ENCODE measurements around the gene PCDHA11.
"Not testable (repeated sequence)": the region's sequence is repeated elsewhere in the genome, so short reads cannot be mapped to it uniquely, and the experiment has no call there.

Gene PCDHA11

GRCh38 chr5:140868721-140869554, at the start of gene PCDHA11:
Gene PCDHA11 (plus strand): TSS chr5:140868957. CDS start chr5:140869104, 147 bp downstream.
- DNase-seq, result peak; percentile 8

GRCh38 chr5:140821375-140822280, 47.1 kb upstream of the PCDHA11 start, which contains the start of gene PCDHA5:
Gene PCDHA5 (plus strand): TSS chr5:140821613.
- peak; percentile 42 for DNase-seq

GRCh38 chr5:140822281-140822629, 46.5 kb upstream of the PCDHA11 start:
- no peak for DNase-seq

- DNase-seq, result not testable (repeated sequence)
These were observed 45.8 kb upstream of the PCDHA11 start for GRCh38 chr5:140822969-140823368.

- DNase-seq, result no peak
These were observed 45.3 kb upstream of the PCDHA11 start for GRCh38 chr5:140823475-140823874.

- DNase-seq, result no peak
These were observed 40.9 kb upstream of the PCDHA11 start, which contains the start of gene PCDHA6 for GRCh38 chr5:140827704-140828361. Gene PCDHA6 (plus strand): TSS chr5:140827960. CDS start chr5:140828092, 132 bp downstream.

GRCh38 chr5:140828362-140828737, 40.4 kb upstream of the PCDHA11 start:
- no peak for DNase-seq

- DNase-seq, result not testable (repeated sequence)
These were observed 39.0 kb upstream of the PCDHA11 start for GRCh38 chr5:140829511-140830501.

GRCh38 chr5:140833993-140834392, 34.8 kb upstream of the PCDHA11 start, which contains the start of gene PCDHA7:
Gene PCDHA7 (plus strand): TSS chr5:140834269. CDS start chr5:140834384, 115 bp downstream.
- DNase-seq, result peak; percentile 6

GRCh38 chr5:140834439-140835008, 34.2 kb upstream of the PCDHA11 start:
- DNase-seq, result not testable (repeated sequence)

GRCh38 chr5:140835622-140836510, 32.9 kb upstream of the PCDHA11 start:
- no peak for DNase-seq

GRCh38 chr5:140840978-140841962, 27.5 kb upstream of the PCDHA11 start, which contains the start of gene PCDHA8:
Gene PCDHA8 (plus strand): TSS chr5:140841187. CDS start chr5:140841322, 135 bp downstream.
- DNase-seq, result peak; percentile 19

GRCh38 chr5:140842798-140843733, 25.7 kb upstream of the PCDHA11 start:
- DNase-seq, result no peak

- DNase-seq, result not testable (repeated sequence)
These were observed 20.3 kb upstream of the PCDHA11 start, which contains the start of gene PCDHA9 for GRCh38 chr5:140848139-140849102. Gene PCDHA9 (plus strand): TSS chr5:140848382. CDS start chr5:140848496, 114 bp downstream.

- DNase-seq, result not testable (repeated sequence)
These were observed 18.7 kb upstream of the PCDHA11 start for GRCh38 chr5:140849831-140850634.
